AML-193 (cell line): ENCODE measurements around the gene GALNT15.

Experiments used
- DNase-seq, 2 experiments: peaks; one replicate each; lab custom pipeline; 2025; lab: John Stamatoyannopoulos, UW

GALNT15 gene, protein sequence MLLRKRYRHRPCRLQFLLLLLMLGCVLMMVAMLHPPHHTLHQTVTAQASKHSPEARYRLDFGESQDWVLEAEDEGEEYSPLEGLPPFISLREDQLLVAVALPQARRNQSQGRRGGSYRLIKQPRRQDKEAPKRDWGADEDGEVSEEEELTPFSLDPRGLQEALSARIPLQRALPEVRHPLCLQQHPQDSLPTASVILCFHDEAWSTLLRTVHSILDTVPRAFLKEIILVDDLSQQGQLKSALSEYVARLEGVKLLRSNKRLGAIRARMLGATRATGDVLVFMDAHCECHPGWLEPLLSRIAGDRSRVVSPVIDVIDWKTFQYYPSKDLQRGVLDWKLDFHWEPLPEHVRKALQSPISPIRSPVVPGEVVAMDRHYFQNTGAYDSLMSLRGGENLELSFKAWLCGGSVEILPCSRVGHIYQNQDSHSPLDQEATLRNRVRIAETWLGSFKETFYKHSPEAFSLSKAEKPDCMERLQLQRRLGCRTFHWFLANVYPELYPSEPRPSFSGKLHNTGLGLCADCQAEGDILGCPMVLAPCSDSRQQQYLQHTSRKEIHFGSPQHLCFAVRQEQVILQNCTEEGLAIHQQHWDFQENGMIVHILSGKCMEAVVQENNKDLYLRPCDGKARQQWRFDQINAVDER

DNA sequence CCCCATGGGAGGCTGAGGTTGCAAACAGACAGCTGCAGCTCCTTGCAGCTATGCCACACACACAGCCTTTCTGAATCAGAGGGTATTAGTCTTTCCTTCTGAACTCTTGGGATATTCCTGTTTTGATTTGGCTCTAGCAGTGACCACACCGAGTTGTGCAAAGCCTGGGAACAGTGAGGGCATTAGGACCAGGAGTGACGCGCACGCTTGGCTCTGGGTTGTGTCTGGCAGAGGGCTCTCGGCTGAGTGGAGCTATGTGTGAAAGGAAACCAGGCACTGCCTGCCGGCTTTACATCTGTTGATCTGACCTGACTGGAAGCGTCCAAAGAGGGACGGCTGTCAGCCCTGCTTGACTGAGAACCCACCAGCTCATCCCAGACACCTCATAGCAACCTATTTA is at the start of gene GALNT15:
TSS of gene GALNT15 (plus strand) at position 292 of the 400 bp plus-strand sequence. CDS start 472 bp downstream, outside the sequence.
- DNase-seq = no peak

DNA sequence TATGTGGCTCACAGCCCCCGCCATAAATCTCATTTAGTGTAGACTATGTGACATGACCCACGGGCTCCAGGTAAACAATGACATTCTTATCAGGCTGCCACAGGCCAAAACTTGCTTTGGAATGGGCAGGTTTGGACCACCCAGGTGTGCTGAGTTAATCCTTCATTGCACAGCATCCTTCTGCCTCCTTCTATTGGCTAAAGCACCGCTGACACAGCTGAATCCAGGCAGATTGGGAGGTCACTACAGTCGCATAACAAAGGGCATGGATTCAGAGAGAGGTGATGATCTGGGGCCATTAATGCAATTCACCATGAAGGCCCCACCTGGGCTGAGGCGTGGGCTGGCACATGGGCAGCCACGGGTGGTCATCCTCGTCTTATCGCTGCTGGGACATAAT is 47.8 kb upstream of the GALNT15 start:
- DNase-seq = no peak

- no peak for DNase-seq
Observed at GRCh38 chr3:16127249-16127648, 47.2 kb upstream of the GALNT15 start.

DNA sequence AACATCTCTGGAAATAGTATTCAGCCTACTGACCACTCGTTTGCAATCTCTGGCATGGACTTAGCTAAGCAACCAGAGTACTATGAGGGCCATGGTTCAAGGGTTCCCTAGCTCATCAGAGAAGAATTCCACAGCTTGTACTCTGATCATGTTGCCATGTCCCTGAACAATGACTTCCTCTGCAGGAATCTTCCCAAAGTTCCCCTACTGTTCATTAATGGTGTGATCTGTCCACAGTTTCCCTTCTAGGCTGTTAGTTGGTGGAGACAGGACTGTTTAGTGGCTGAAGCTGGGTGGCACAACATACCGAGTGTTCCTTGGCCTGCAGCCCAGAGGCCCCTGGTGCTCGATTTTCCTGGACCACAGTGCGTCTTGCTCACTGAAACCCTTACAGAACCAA is 44.4 kb upstream of the GALNT15 start:
- no peak for DNase-seq

DNA sequence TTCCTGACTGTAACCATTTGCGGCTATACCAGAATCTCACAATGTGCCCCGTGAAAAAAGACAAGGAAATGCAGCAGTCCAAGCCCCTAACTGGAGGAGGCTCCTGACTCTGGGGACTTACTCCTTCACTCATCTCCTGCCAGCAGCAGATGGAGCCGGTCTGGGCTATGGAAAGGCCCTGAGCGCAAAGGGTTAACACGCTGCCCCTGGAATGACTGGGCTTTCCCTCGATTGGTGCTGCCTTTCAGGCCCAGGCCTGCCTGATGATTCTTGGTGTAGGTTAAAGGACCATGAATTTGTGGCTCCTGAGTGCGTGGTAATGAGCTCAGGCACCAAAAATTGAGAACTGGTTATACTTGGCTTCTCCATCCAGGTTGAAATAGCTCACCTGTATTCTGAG is 42.3 kb upstream of the GALNT15 start:
- no peak for DNase-seq

DNA sequence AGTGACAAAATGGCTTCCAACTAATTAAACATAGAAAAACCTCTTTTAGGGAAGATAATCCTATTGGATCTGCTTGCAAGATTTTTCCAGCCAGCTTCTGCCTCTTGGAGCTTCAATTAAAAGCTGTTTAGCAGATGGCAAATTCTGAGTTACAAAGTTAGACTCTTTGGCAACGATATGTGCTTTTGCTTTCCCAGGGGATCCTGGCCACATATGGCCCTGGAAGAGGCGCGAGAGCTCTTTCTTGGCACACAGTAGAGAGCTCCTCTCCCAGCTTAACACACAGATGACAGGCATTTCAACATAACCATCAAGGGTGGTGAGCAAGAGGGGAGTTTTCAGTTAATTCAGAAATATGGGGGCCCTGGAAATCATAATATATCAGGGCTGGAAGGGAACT is 41.6 kb upstream of the GALNT15 start:
- no peak for DNase-seq

- DNase-seq = no peak
Observed at GRCh38 chr3:16134173-16134928, 40.1 kb upstream of the GALNT15 start.

DNA sequence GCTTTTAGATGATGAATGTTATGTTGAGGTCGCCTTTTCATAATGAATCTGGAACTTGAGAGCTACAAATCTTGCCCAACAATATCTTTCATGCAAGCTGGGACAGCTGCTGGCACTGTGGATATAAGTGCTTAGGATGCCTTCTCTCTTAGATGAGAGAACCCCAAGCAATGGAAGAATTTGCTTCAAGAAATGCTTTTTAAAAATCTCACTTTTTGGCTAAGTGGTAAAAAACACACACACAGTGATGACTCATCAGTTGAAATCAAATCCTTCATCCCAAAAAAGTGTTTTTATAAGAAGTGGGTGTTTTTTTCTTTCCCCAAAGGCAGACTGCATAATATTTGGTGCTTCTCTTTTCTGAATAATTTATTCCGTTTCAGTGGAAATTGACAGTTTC is 38.4 kb upstream of the GALNT15 start:
- DNase-seq = no peak

DNA sequence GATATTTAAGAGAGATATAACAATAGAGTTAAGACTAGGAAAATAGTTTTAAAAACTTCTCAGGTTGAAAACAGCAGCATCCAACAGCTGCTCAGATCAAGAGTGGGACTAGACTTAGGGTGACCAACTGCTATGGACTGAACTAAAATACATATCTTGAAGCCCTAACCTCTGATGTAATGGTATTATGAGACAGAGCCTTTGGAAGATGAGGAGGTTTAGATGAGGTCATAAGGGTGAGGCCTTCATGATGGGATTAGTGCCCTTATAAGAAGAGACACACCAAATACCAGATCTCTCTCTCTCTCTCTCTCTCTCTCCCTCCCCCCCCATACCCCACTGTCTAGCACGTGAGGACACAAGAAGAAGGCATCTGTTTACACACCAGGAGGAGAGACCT is 37.4 kb upstream of the GALNT15 start:
- DNase-seq = no peak

- no peak for DNase-seq
Observed at GRCh38 chr3:16137977-16138376, 36.5 kb upstream of the GALNT15 start.

- DNase-seq = no peak
Observed at GRCh38 chr3:16140116-16140893, 34.2 kb upstream of the GALNT15 start.

- DNase-seq = no peak
Observed at GRCh38 chr3:16140894-16141285, 33.6 kb upstream of the GALNT15 start.

DNA sequence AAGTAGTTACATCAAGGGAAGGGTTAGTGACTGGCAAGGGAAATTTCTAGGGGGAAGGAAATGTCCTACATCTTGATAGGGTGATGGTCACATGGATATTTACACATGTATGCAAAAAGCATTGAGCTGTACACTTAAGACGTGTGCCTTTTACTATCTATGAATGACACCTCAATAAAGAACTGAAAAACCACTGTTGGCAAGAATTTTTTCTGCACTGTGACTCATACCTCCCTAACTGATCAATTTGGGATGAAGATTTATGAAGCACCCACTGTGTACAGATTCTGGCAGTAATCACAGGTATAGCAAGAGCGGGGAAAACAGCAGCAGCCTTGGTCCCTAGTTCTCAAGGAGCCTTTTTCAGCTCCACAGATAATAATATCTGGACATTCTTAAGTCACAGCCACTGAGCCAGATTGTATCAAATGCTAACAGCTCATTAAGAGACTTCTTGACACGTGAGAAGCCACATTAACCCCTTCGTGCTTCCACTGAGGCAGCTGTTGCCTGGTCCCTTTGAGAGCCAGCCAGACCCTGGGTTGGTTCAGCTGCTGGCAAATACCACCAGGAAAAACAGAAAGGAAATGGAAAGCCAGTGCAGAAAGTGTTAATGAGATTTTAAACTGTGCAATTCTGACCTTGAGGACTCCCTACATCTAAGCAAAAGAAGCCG is 32.0 kb upstream of the GALNT15 start:
- DNase-seq = no peak

DNA sequence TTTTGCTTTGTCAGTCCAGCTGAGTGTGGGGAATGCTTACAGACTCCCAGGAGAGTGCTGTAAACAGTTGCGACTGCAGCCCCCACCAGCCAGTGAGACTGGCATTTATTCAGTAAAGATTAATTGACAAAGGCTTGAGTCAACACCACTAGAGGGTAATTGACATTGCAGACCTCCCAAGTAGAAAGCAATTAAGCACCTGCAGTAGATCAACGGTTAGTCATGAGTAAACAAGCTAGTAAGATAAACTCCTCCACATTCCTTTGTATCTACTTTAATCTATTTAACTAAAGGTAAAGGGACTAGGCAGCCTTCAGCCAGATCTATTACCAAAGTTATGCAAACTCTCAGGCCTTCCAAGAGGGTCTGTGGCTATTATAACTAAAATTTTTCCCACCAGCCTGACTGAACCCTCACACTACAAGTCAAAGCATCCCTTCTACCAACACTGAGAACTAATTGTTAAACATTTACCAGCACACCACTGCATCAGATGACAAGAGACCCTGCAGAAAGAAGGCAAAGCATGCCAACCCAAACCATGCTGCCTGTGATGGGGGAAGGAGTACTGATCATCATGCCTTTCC is 30.5 kb upstream of the GALNT15 start:
- no peak for DNase-seq

GRCh38 chr3:16145176-16145575 is 29.3 kb upstream of the GALNT15 start:
- DNase-seq = no peak

GRCh38 chr3:16146015-16146730 is 28.3 kb upstream of the GALNT15 start:
- DNase-seq = no peak

DNA sequence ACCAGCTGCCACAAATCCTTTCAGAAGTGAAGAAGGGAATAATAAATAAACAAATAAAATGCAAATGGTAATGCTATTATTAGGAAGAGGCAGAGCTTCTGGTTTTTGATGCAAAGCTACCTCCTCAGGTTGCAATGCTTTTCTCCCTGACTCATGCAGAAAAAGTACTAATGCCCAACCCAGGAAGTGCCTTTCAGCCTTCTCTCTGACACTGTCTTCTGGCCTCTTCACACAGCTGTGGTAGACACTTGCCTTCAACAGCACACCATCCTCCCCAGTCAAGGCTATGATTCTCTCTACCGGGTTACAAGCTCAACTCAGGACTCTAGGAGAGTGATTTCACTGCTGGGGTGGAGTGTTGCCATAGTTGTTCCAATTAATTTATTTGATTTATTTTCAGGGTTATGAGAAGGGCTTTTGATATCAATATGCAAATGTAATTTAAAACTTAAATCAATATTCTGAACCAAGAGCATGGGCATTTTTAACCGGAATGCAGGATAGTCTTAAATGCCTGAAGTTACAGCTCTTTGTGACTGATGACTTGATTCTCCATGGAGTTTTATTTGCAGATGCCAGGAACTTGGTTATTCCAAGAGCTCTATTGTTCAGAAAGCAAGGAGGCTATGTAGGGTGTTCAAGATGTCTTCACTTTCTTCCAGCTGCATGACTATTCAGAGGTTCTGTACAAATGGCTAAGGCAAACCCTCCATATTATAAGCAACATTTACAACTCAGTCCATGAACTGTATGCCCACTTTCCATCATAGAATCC is 27.1 kb upstream of the GALNT15 start:
- DNase-seq = no peak

GRCh38 chr3:16148213-16148612 is 26.3 kb upstream of the GALNT15 start:
- DNase-seq = no peak

GRCh38 chr3:16148783-16149182 is 25.7 kb upstream of the GALNT15 start:
- DNase-seq = no peak

DNA sequence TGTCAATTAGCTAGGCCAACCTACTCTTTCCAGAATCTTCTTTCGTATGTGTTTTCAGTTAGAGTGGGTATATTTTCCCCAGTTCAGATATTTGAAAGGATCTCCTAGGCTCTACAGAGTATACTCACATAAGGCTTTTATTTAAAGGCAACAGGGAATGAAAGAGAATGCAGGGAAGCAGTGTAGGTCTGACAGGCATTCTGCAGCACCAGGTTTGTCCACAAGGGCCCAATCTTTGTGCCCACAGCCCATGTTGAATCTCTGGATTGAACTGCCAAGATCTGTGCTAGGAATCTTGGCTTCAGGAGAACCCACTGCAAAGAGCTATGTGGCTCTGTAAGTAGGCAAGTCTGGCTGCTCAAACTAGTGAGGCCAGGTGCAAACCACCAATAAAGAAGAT is 24.2 kb upstream of the GALNT15 start:
- DNase-seq = no peak
